MM.1S (cell line): ENCODE data around the gene FCRL1.

Experiments
- CTCF ChIP-seq: fragments of 300-600 bp; sonication (generic); IDR thresholded peaks from 2 replicates; pipeline ENCODE4 v1.5.1; 2016; ENCODE audit warnings: antibody characterized with exemption, low read length, mixed read lengths
- EZH2 ChIP-seq: fragments of 300-600 bp; sonication (generic); optimal IDR thresholded peaks from 2 replicates; pipeline ENCODE3; 2017; ENCODE audit warnings: low read depth, mild to moderate bottlenecking, antibody characterized with exemption, low read length, mixed read lengths

DNA sequence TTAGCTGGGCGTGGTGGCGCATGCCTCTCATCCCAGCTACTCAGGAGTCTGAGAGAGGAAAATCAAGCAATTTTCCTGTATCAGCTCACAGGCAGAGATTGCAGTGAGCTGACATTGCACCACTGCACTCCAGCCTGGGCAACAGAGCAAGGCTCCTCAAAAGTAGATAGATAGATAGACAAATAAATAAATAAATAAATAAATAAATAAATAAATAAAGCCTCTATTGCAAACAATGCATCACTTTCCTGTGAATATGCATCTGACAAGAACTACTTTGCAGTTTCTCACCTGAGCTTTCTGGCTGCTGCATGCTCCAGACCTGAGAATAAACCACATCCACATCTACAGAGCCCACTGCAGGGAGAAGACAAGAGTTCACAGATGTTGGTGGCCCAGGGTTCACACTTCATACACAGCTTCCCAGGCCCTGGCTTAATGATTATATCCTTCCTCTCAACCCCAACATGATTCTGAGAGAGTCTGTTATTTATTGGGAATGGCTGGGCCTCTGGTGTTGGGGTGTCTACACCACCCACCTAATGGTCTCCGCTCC is 71.6 kb downstream of the FCRL1 start:
- TF ChIP-seq CTCF (no peak), EZH2 (no peak)
